Measurements from ENCODE around the gene NRSN2.
"Not testable (repeated sequence)": the region's sequence is repeated elsewhere in the genome, so short reads cannot be mapped to it uniquely, and the experiment has no call there.

The NRSN2 gene

DNA sequence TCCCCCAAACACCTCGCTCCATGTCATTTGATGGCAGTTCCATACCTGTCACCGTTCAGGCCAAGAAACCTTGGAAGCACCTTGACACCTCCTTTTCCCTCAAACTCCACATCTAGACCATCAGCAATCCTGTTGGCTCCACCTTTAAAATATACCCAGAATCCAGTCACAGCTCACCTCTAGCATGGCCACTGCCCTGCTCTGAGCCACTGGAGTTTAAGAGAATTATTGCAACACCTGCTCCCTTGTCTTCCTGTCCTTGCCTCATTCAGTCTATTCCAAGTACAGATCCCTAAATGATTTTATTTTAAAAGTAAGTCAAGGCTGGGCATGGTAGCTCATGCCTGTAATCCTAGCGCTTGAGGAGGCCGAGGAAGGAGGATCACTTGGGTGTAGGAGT, 22.0 kb downstream of the NRSN2 start:
- Mint-ChIP-seq H3K4me3 (no peak overlapping the region), H3K27ac (no peak overlapping the region), H3K36me3 (no peaks in the 10 kb centered on the region), H3K27me3 (no peaks in the 10 kb centered on the region), H3K9me3 (no peaks in the 10 kb centered on the region), H3K4me1 (peaks cover 65% of the 10 kb centered on the region)
- no peak for DNase-seq
- CTCF ChIA-PET = no interaction called here

- Mint-ChIP-seq H3K27ac (no peak overlapping the region), H3K4me3 (no peak overlapping the region), H3K9me3 (no peaks in the 10 kb centered on the region), H3K27me3 (no peaks in the 10 kb centered on the region), H3K36me3 (no peaks in the 10 kb centered on the region), H3K4me1 (peaks cover 54% of the 10 kb centered on the region)
- DNase-seq = no peak
- CTCF ChIA-PET = no interaction called here
Observed at GRCh38 chr20:370151-370600, 23.3 kb downstream of the NRSN2 start.

- no peaks in the 10 kb centered on the region for H3K36me3 Mint-ChIP-seq
- H3K9me3 Mint-ChIP-seq = no peaks in the 10 kb centered on the region
- H3K27ac Mint-ChIP-seq = no peak overlapping the region
- H3K4me3 Mint-ChIP-seq = no peak overlapping the region
- H3K27me3 Mint-ChIP-seq = no peaks in the 10 kb centered on the region
- H3K4me1 Mint-ChIP-seq = peaks cover 45% of the 10 kb centered on the region
- CTCF ChIA-PET = interaction anchor here (0.6 kb wide), 1 partner anchor 135 kb away, joined by 3 read pairs; no protein-coding TSS in a partner anchor
- no peak for DNase-seq
Observed at GRCh38 chr20:370977-371754, 24.3 kb downstream of the NRSN2 start.

DNA sequence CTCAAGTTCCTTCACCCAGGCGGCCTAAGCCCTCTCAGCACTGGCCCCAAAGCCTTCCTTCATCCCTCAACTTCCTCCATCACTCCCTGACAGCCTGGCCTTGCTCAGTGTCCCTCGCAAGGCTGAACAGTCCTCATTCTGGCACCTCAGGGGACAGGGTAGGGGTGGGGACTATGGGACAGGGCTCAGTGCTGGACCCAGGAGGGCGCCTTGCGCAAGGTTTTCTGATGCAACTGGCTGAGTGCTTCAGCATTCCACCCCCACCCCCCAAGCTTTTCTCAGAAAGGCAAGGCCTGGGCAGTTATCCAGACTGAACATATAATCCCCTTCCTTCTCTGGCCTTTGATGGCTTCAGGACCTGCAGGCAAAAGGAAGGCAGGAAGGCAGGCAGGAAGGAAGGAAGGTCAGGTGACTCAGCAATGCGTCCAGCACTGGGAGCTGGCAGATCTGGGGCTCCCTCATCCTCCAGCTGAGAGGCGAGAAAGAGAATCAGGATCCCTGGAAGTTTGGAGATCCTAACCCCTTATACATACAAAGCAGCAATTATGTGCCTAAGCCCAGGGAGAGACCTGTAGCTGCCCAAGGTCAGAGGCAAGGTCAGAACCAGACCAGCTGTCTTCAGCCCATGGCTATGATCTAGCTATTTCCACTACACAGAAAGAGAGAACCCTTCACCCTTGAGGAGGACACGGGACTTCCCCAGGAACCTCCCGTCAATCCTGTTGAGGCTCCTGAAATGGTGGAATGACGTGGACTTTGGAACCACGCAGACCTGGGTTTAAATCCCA, 25.0 kb downstream of the NRSN2 start:
- no peak for DNase-seq
- H3K27ac Mint-ChIP-seq = peak overlapping the region; percentile 42
- H3K4me3 Mint-ChIP-seq = no peak overlapping the region
- peaks cover 39% of the 10 kb centered on the region for H3K4me1 Mint-ChIP-seq
- H3K27me3 Mint-ChIP-seq = peaks cover 4% of the 10 kb centered on the region
- CTCF ChIA-PET = interaction anchor here (0.9 to 1.6 kb wide), 3 partner anchors 8 to 17 kb away, joined by 3 to 5 read pairs (median 4); no protein-coding TSS in a partner anchor
- H3K36me3 Mint-ChIP-seq = no peaks in the 10 kb centered on the region
- no peaks in the 10 kb centered on the region for H3K9me3 Mint-ChIP-seq

- CTCF ChIA-PET = interaction anchor here (0.5 to 1.6 kb wide), 4 partner anchors 9 to 72 kb away, joined by 3 to 5 read pairs (median 4); no protein-coding TSS in a partner anchor
- H3K4me1 Mint-ChIP-seq = peaks cover 33% of the 10 kb centered on the region
- H3K4me3 Mint-ChIP-seq, H3K9me3 Mint-ChIP-seq, H3K27me3 Mint-ChIP-seq, H3K27ac Mint-ChIP-seq, H3K36me3 Mint-ChIP-seq, DNase-seq: not testable (repeated sequence)
Observed at GRCh38 chr20:372543-373082, 25.7 kb downstream of the NRSN2 start.

- Mint-ChIP-seq H3K27ac (peak overlapping the region; percentile 40), H3K27me3 (peaks cover 9% of the 10 kb centered on the region)
Observed at GRCh38 chr20:373171-373890, 26.4 kb downstream of the NRSN2 start.

DNA sequence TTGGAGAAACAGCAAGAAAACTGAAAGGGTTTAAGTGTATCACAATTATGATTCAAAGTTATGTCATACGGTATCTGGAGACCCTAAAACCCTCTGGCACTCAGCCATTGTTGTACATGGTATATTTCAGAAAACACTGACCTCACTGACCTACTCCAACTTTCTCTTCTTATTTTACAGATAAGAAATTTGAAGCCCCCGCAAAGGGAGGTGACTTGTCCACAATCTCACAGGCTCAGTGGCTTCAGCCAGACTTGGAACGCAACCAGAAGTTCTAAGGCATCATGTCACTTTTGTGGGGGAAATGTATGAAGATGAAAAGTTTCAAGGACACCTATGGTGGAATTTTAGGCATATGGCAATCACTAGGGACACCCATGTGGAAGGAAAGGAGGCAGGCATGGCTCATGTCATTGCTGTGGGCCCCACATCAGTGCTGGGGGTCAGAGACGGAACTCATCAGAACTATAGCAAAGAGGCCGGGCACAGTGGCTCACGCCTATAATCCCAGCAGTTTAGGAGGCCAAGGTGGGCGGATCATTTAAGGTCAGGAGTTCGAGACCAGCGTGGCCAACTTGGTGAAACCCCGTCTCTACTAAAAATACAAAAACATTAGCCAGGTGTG, 28.5 kb downstream of the NRSN2 start:
- peaks cover 33% of the 10 kb centered on the region for H3K4me1 Mint-ChIP-seq
- CTCF ChIA-PET = no interaction called here
- H3K4me3 Mint-ChIP-seq = no peak overlapping the region
- no peaks in the 10 kb centered on the region for H3K9me3 Mint-ChIP-seq
- H3K36me3 Mint-ChIP-seq = no peaks in the 10 kb centered on the region
- no peak overlapping the region for H3K27ac Mint-ChIP-seq
- DNase-seq = no peak
- peaks cover 9% of the 10 kb centered on the region for H3K27me3 Mint-ChIP-seq

More at GRCh38 chr20:373171-373890, 26.4 kb downstream of the NRSN2 start:
- DNase-seq = no peak
- peaks cover 35% of the 10 kb centered on the region for H3K4me1 Mint-ChIP-seq
- H3K4me3 Mint-ChIP-seq = no peak overlapping the region
- H3K9me3 Mint-ChIP-seq = no peaks in the 10 kb centered on the region
- CTCF ChIA-PET = interaction anchor here (0.5 to 1.6 kb wide), 2 partner anchors 19 to 73 kb away, joined by 3 to 5 read pairs; no protein-coding TSS in a partner anchor
- no peaks in the 10 kb centered on the region for H3K36me3 Mint-ChIP-seq

- no peaks in the 10 kb centered on the region for H3K36me3 Mint-ChIP-seq
- no peak overlapping the region for H3K27ac Mint-ChIP-seq
- H3K27me3 Mint-ChIP-seq = peaks cover 9% of the 10 kb centered on the region
- CTCF ChIA-PET = no interaction called here
- H3K9me3 Mint-ChIP-seq = no peaks in the 10 kb centered on the region
- H3K4me3 Mint-ChIP-seq = no peak overlapping the region
- peaks cover 33% of the 10 kb centered on the region for H3K4me1 Mint-ChIP-seq
- DNase-seq = no peak
Observed at GRCh38 chr20:376089-376488, 29.2 kb downstream of the NRSN2 start.

- CTCF ChIA-PET = no interaction called here
Observed at GRCh38 chr20:376750-377149, 29.8 kb downstream of the NRSN2 start.

DNA sequence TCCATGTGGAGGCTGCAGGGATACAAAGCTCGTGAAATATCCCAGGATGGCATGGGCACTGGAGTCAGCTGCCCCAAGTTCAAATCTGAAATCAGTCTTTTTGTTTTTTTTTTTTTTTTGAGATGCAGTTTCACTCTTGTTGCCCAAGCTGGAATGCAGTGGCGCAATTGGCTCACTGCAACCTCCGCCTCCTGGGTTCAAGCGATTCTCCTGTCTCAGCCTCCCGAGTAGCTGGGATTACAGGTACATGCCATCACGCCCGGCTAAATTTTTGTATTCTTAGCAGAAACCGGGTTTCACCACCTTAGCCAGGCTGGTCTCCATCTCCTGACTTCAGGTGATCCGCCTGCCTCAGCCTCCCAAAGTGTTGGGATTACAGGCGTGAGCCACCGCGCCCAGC, 30.7 kb downstream of the NRSN2 start:
- H3K36me3 Mint-ChIP-seq, H3K27ac Mint-ChIP-seq, DNase-seq, CTCF ChIA-PET, H3K4me3 Mint-ChIP-seq, H3K27me3 Mint-ChIP-seq, H3K9me3 Mint-ChIP-seq: not testable (repeated sequence)
- peaks cover 27% of the 10 kb centered on the region for H3K4me1 Mint-ChIP-seq

More at GRCh38 chr20:376750-377149, 29.8 kb downstream of the NRSN2 start:
- Mint-ChIP-seq H3K4me1 (peaks cover 28% of the 10 kb centered on the region), H3K4me3 (no peak overlapping the region), H3K36me3 (no peaks in the 10 kb centered on the region), H3K27me3 (peaks cover 9% of the 10 kb centered on the region), H3K27ac (no peak overlapping the region), H3K9me3 (no peaks in the 10 kb centered on the region)
- DNase-seq = no peak

DNA sequence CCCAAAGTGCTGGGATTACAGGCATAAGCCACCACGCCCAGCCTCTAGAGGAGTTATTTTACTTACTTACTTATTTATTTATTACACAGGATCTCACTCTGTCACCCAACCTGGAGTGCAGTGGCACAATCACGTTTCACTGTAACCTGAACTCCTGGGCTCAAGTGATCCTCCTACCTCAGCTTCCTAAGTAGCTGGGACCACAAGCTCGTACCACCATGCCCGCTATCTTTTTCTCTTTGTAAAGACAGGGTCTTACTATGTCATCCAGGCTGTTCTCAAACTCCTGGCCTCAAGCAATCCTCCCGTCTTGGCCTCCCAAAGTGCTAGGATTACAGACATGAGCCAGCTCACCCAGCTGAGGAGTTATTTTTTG, 32.0 kb downstream of the NRSN2 start:
- DNase-seq = no peak
- Mint-ChIP-seq H3K36me3 (peaks cover 2% of the 10 kb centered on the region), H3K4me1 (peaks cover 30% of the 10 kb centered on the region), H3K4me3 (peak overlapping the region; percentile 83), H3K27ac (peak overlapping the region; percentile 78), H3K9me3 (no peaks in the 10 kb centered on the region), H3K27me3 (peaks cover 9% of the 10 kb centered on the region)
- CTCF ChIA-PET = no interaction called here

DNA sequence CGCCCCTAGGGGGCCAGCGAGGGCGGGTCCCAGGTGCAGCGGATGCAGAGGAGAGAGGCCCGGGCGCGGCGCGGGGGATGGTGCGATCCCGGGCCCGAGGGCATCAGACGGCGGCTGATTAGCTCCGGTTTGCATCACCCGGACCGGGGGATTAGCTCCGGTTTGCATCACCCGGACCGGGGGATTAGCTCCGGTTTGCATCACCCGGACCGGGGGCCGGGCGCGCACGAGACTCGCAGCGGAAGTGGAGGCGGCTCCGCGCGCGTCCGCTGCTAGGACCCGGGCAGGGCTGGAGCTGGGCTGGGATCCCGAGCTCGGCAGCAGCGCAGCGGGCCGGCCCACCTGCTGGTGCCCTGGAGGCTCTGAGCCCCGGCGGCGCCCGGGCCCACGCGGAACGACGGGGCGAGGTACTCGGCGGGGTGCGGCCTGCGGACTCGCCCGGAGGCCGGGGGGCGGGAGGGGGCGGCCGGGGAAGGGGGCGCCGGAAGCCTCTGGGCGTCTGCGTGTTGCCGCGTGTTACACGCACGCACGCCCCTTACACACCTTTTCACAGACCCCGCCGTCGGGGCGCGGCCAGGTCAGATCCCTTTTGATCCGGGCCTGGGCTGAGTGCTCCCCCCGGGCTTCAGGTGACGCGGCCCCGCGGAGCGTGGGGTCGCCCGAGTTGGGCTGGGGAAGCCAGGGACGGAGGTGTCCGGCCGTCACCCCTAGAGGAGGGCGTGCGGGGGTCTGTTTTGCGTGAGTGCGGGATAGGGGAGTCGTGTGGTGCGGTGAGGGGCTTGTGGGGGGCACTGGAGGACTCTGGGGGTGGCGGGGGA, 34.1 kb downstream of the NRSN2 start:
- peak overlapping the region; percentile 83 for H3K4me3 Mint-ChIP-seq
- peak overlapping the region; percentile 94 for H3K27ac Mint-ChIP-seq
- H3K4me1 Mint-ChIP-seq = peaks cover 36% of the 10 kb centered on the region
- H3K36me3 Mint-ChIP-seq = peaks cover 11% of the 10 kb centered on the region
- peaks cover 9% of the 10 kb centered on the region for H3K27me3 Mint-ChIP-seq
- no peaks in the 10 kb centered on the region for H3K9me3 Mint-ChIP-seq
- DNase-seq = peak; percentile 74
- CTCF ChIA-PET = no interaction called here

All from activated naive CD4-positive, alpha-beta T cell treated with anti-CD3 and anti-CD28 coated beads, Interleukin-2, amount 10 ng/mL, durations not matched to agents 7 days and 5 days (primary cell).